KBM-7 (cell line): ENCODE measurements around the gene ZNF469.

Experiments used
- DNase-seq: peaks from one replicate; pipeline ENCODE4 v3.0.0-alpha.2; 2015
- in situ Hi-C: fragments of 300-500 bp; cut with MboI; formaldehyde crosslinking; loops from 2 replicates; pipeline ENCODE4 v1.14.3; 2020; ENCODE audit warnings: low sequenced_read_pairs, low pct_unique_long_range_greater_than_20kb, mixed read lengths

Gene ZNF469

GRCh38 chr16:88382491-88383400, at the start of gene ZNF469:
TSS of gene ZNF469 (plus strand) at chr16:88382959. CDS start at chr16:88427471, 44,512 bp downstream.
- DNase-seq: no peak
- in situ Hi-C loops: no loop called here

GRCh38 chr16:88333848-88334777, 48.6 kb upstream of the ZNF469 start:
- DNase-seq: no peak
- in situ Hi-C loops: no loop called here

GRCh38 chr16:88334778-88335720, 47.7 kb upstream of the ZNF469 start:
- no peak for DNase-seq
- in situ Hi-C loops: no loop called here

- DNase-seq: no peak
- in situ Hi-C loops: no loop called here
Observed at GRCh38 chr16:88337021-88337420, 45.7 kb upstream of the ZNF469 start.

- DNase-seq: no peak
- in situ Hi-C loops: no loop called here
Observed at GRCh38 chr16:88337538-88337937, 45.2 kb upstream of the ZNF469 start.

- in situ Hi-C loops: no loop called here
- DNase-seq: no peak
Observed at GRCh38 chr16:88338111-88338510, 44.6 kb upstream of the ZNF469 start.

GRCh38 chr16:88338896-88339295, 43.9 kb upstream of the ZNF469 start:
- in situ Hi-C loops: no loop called here

GRCh38 chr16:88339930-88340754, 42.6 kb upstream of the ZNF469 start:
- DNase-seq: no peak
- in situ Hi-C loops: no loop called here

More at GRCh38 chr16:88338896-88339295, 43.9 kb upstream of the ZNF469 start:
- DNase-seq: no peak

- DNase-seq: no peak
- in situ Hi-C loops: no loop called here
Observed at GRCh38 chr16:88340755-88341150, 42.0 kb upstream of the ZNF469 start.

- DNase-seq: no peak
- in situ Hi-C loops: no loop called here
Observed at GRCh38 chr16:88341551-88342290, 41.0 kb upstream of the ZNF469 start.

GRCh38 chr16:88342491-88342890, 40.3 kb upstream of the ZNF469 start:
- in situ Hi-C loops: no loop called here
- no peak for DNase-seq

- no peak for DNase-seq
- in situ Hi-C loops: no loop called here
Observed at GRCh38 chr16:88343271-88343791, 39.4 kb upstream of the ZNF469 start.

- no peak for DNase-seq
- in situ Hi-C loops: no loop called here
Observed at GRCh38 chr16:88344411-88345030, 38.2 kb upstream of the ZNF469 start.

- in situ Hi-C loops: no loop called here
Observed at GRCh38 chr16:88345031-88345720, 37.6 kb upstream of the ZNF469 start.

GRCh38 chr16:88345721-88346560, 36.8 kb upstream of the ZNF469 start:
- DNase-seq: no peak
- in situ Hi-C loops: no loop called here

More at GRCh38 chr16:88345031-88345720, 37.6 kb upstream of the ZNF469 start:
- DNase-seq: no peak
